Measurements from ENCODE around the gene DYRK1A.
"Not testable (repeated sequence)": the region's sequence is repeated elsewhere in the genome, so short reads cannot be mapped to it uniquely, and the experiment has no call there.

The DYRK1A gene

DNA sequence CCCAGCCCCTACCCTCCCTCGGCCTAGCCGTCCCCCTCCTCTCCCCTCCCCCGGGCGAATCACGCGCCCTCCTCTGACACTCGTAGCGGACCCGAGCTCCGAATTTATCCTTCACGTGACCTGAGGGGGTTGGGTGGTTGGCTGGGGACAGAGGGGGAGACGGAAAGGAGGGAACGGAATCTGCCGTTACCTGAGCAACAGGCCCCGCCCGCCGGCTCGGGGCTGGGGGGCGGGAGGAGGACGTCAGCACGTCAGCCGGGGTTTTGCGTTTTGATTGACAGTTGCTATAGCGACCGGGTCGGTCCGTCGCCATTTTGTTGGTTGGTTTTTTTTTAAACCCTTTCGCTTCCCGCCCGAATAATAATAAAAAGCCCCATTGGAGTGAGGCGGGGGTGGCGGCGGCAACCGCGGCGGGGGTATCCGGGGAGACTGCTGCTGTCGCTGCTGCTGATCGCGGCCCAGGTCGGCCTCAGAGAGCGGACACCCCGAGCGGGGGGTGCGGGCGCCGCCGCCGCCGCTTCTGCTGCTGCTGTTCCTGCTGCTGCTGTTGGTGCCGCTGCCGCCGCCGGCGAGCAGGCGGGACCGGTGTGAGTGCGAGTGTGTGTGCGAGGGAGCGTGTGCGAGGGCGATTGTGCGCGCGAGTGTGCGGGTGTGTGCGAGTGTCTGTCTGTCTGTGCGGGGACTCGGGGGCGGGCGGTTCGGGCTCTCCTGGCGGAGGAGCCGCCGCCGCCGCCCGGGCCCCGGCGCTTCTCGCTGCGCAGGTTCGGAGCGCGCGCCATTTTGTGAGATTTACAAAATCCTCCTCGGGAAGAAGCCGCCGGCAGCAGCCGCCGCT lies at the start of gene DYRK1A:
TSS of gene DYRK1A (plus strand) at position 292 of the 835 bp plus-strand sequence. CDS start 53,602 bp downstream, outside the sequence.
- DNase-seq, result peak; percentile 97

DNA sequence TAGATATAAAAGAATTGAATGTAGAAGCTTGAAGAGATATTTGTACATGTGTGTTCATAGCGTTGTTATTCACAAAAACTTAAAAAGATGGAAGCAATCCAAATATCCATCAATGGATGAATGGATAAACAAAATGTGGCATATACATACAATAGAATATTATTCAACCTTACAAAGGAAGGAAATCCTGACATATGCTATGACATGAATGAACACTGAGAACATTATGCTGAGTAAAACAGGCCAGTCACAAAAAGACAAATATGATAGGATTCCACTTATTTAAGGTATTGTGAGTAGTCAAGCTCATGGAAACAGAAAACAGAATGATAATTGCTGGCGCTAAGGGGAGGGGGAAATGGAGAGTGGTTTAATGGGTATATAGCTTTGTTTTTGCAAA lies 47.0 kb upstream of the DYRK1A start:
- DNase-seq, result no peak

DNA sequence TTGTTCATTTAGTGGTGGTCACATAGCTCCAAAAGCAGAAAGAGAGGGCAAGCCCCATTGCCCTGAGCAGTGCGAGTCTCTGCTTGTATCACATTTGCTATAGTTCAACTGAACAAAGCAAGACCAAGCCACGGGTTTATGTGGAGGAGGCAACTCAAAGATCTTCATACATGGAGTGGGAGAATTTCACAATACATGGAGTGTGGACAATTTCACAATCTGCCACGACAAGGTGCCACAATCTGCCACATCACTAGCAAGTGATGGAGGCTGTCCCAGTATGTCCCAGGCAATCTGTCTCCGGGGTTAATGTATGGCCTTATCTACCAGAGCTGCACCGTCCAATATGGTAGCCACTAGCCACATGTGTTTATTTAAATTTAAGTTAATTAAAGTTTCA lies 44.5 kb upstream of the DYRK1A start:
- DNase-seq, result no peak

DNA sequence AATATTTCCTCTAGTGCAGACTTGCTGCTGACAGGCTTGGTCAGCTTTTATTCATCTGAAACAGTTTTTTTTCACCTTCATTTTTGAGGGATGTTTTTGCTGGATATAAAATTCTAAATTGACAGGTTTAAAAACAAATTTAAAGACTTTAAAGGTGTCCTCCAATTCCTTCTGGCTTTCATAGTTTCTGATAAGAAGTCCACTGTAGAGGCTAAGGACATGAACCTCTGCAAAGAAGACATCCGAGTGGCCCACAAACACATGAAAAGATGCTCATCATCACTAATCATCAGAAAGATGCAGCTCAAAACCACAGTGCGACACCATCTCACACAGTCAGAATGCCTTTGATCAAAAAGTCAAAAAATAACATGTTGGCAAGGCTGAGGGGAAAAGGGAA lies 42.0 kb upstream of the DYRK1A start:
- DNase-seq, result no peak

DNA sequence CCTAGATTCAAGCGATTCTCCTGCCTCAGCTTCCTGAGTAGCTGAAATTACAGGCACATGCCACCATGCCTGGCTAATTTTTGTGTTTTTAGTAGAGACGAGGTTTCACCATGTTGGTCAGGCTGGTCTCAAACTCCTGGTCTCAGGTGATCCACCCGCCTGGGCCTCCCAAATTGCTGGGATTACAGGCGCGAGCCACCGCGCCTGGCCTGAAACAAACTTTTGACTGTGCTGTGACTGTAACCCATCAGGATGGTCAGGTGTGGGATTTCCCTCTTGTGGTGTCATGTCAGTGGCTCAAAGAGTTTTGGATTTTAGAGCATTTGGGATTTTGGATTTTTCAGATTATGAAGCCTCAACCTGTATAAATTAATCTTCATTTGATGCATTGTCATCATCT lies 38.4 kb upstream of the DYRK1A start:
- not testable (repeated sequence) for DNase-seq

DNA sequence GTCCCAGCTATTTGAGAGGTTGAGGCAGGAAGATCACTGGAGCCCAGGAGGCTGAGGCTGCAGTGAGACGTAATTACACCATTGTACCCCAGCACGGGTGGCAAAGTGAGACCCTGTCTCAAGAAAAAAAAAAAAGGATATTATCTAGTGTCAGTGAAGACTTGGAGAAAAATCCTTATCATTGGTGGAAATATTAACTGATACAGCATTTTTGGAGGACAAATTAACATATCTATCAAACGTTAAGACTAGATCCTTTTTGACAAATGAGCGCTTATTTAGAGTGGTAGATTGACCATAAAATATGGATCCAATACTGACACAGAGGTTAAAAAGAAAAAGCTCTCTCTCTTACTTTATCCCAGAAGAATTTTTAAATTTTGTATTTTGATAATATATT lies 35.2 kb upstream of the DYRK1A start:
- DNase-seq, result no peak

DNA sequence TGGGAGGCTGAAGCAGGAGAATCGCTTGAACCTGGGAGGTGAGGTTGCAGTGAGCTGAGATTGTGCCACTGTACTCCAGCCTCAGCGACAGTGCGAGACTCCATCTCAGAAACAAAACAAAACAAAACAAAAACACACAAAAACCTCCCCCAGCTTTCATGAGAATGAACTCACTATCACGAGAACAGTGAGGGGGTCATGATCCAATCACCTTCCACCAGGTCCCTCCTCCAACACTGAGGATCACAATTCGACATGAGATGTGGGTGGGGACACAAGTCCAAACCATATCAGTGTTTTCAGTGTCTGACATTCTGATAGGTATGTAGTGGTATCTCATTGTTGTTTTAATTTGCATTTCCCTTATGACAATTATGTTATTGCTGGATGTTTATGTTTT lies 31.5 kb upstream of the DYRK1A start:
- DNase-seq, result no peak

DNA sequence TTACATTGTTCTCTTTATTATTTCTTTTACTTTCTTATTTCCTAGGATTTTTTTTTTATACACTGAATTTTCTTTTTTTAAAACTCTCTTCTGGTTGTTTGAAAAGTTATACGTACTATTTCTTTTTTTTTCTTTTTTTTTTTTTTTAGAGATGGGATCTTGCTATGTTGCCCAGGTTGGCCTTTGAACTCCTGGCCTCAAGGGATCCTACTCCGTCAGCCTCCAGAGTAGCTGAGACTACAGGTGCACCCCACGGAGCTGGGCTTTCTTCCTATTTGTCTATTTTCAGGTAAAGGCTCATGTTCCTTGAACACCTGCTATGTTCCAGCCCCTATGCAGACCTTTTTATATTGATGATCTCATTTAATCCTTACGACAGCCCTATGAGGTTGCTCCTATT lies 29.4 kb upstream of the DYRK1A start:
- no peak for DNase-seq

DNA sequence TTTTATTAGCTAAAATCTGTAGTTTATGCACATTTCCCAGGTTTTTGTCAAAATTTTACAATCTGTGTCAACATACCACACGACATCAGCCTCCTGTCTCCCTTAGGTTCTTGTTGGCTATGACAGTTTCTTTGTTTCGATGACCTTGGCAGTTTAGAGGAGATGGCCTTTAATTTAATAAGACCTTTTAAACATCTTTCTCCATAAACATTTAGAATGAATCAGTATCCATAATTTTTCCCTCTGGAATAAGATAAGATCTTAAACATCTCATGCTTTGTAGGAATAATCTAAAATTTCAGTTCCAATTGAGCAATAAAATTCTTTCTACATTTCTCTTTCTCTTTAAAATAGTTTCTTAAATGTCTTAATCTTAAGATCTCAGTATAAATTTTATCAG lies 28.7 kb upstream of the DYRK1A start:
- no peak for DNase-seq

DNA sequence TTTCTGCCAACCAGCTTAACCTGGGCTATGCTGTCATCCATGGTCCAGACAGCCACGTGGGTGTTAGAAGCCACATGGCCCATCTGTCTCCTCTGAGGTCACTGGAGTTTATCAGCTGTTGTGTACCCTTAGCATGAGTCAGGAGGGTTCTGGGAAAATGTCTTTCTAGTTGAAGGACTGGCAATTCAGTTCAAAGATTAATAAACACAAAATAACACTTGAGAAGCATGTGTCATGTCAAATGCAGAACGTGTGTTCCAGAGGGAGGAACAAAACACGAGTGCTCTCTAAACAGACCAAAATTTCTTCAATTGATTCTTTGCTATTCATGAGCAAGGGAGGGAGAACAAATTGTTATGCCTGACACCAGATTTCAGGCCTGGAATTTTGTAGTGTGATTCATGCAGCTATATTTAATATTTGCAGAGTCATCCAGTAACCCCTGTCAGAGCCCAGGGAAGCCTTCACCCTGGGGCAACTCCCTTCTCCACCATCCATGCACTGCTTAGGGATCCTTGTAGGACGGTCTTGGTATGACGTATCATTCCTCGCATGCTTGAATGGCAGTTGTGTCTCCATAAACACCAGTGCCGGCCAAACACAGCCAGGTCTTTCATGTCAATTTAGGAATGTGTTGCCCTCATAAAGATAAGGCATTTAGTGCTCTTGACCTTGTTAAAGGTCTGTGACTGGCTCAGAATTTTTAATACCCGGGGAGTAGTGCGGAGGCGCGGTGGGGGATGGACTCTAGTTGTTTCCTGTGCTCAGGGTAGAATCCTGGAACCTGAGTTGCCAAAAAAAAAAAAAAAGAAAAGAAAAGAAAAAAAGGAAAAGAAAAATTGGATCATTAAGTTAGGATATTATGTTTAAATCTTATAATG lies 27.7 kb upstream of the DYRK1A start:
- DNase-seq, result peak; percentile 90

DNA sequence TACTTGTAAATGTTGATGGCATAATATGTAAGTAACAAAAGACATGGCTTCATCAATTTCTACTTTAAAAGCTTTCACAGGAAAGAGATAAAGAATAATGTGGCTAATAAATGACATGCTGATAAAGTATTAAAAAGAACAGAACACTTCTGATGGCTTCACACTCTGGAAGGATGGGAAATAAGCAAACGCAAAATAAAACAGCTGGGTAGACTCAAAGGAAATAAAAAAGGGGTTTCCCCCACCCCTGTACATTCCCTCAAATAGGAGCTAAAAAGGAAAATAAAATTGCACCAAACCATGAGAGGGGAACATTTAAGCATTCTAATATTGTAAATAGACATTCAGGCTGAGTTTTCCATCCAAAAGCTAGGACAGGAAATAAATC lies 27.0 kb upstream of the DYRK1A start:
- DNase-seq, result no peak

DNA sequence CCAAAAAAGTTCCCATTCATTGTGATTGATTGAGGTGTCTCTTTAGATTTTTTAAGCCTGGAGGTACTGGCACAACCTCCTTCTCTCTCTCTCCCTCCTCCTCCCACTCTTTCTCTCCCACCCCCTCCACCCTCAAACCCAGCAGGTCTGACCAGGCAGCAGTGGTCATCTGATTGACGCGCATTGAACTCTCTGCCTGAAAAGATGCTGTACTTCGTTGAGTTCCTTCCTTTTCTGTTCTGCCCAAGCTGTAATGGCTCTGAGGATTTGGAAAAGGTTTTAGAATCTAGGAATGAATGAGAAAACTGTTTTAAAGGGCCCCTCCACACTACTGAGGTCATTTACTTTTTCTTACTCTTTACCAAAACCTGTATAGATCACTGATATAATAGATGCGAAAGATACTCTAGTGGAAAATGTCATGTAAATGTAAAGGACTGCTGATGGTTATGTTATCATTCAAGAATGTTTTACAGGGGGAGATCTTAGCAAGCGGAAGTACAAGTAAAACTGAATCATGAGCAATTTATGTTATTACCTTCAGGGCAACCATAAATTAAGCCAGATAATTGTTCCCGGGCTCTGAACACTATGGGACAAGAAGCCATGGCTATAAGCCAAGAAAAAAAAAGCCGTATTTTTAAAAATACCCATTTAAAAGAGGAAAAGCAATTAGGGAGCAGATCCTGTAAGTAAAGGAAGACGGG lies 25.2 kb upstream of the DYRK1A start:
- no peak for DNase-seq

DNA sequence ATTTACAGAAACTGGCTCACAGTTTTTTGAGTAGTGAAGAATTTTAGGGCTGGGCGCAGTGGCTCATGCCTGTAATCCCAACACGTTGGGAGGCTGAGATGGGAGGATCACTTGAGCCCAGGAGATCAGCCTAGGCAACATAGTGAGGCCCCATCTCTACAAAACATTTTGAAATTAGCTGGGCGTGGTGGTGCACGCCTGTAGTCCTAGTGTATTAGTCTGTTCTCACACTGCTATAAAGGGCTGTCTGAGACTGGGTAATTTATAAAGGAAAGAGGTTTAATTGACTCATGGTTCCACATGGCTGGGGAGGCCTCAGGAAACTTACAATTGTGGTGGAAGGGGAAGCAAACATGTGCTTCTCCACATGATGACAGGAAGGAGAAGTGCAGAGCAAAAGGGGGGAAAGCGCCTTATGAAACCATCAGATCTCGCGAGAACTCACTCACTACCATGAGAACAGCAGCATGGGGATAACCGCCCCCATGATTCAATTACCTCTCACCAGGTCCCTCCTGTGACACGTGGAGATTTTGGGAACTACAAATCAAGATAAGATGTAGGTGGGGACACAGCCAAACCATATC lies 24.4 kb upstream of the DYRK1A start:
- no peak for DNase-seq

DNA sequence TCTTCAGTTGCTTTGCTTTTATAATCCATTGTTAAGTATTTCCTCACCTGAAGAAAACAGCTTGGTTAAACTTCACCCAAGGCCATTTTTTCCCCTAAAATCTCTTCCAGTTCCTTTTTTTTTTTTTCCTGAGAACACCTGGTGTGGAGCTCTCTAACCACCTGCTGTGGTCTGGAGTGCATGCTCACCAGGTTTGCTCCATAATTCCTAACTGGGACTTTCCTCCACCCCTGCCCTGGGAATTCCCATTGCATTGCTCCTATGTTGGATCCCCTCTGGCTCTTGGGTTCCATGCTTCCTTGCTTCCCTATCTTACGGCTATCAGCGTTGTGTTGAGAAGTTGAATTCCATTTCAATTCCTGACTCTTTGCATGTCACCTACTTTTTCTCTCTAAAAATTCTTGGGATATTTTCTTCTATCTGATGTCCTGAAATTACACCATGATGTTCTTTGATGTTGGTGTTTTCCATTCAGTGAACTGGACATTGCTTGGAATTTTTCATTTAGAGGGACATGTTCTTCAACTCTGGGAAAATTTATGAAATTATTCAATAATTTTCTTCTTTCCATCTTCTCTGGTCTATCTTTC lies 19.6 kb upstream of the DYRK1A start:
- no peak for DNase-seq

DNA sequence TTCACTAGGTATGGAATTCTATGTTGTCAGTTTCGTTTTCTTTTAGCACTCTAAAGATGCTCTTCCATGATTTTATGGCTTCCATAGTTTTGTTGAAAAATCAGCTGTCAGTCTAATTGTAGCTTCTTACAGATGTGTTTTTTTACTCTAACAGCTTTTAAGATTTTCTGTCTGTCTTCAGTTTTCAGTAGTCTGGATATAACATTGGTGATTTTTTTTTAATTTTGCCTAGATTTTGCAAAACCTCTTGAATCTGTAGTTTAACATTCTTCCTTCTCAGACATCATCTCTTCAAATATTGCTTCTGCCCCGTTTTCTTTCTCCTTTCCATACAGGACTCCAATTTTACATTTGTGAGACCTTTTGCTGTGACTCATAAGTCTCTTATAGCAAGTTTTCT lies 17.9 kb upstream of the DYRK1A start:
- no peak for DNase-seq

DNA sequence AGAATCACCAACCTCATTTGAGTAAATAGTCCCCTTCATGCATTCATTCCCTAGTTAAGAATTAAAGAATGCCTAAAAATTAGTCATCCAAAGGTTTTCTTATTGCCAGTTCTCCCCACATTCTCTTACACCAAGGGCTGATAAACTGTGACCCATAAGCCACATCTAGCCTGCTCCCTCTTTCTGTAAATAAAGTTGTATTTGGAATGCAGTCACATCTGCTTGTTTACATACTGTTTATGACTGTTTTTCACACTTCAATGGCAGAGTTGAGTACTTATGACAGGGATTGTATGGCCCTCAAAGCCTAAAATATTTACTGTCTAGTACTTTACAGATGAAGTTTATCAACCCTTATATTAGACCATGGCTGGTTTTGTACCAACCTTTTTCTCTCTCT lies 16.1 kb upstream of the DYRK1A start:
- no peak for DNase-seq

DNA sequence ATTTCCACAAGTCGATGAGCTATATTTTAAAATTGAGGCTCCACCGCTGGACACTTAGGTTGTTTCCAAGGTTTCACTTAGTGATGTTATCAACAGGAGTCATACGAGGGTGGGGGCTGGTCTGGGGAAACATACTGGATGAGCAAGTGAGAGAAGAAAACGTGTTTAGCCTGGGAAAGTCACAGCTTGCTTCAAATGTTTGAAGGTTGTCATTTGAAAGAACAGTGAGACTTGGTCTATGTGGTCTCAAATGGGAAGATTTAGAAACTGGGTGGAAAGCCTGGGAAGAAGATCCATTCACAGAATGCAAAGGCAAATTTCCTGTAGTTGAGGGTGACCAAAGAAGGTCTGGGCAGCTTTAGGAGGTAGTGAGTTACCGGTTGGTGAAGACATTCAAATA lies 9.9 kb upstream of the DYRK1A start:
- DNase-seq, result no peak

DNA sequence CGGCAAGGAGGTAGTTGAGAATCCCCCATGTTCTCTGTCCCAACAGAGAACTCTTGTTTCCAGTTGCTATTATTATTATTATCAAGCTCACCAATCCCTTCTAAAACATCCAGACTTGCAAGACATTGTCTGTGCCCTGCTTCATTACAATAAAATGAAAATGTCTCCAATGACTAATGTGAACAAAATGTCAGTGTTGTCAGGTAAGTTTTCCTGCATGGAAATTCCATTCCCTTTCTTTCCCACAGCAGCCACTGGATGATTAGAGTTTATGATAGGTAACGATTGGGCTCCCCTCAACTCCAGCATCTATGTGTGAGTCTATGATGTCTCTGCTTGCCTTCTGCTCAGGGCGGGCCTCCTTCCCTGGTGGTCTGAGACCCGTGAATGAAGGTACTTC lies 8.9 kb upstream of the DYRK1A start:
- DNase-seq, result peak; percentile 18

DNA sequence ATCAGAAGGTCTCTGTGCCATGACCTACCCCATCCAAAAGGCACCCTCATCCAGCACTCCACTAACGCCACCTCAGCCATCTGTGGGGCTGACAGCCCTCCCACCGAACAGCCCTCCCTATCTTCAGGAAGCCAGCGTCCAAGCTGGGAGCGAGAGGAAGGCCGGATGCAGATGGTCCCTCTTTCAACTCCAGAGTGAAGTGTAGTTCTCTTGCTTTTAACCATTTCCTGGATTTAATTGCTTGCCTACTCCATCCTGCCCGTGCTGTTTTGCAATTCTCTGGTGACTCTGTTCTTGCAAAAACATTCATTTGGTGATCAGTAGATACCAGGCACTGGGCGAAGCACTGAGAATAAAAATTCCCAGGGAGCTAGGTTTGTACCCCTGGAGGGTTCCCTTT lies 8.2 kb upstream of the DYRK1A start:
- no peak for DNase-seq

DNA sequence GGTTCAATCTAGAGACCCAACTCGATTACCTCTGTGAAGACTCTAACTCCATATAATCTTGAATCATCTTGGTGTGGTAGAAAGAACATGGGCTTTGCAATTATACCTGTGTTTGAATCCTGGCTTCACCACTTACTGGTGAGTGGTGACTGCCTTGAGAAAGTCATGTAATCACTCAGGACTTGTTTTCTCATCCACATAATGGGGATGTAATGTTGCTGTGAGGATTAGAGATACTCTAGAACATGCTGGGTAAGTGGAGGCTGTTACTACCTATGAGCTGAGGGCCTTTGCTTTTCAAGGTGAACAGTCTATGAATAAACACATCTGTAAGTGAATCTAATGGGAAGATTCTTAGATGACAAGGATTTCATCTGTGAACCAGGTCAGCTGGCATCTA lies 2.6 kb upstream of the DYRK1A start:
- no peak for DNase-seq

DNA sequence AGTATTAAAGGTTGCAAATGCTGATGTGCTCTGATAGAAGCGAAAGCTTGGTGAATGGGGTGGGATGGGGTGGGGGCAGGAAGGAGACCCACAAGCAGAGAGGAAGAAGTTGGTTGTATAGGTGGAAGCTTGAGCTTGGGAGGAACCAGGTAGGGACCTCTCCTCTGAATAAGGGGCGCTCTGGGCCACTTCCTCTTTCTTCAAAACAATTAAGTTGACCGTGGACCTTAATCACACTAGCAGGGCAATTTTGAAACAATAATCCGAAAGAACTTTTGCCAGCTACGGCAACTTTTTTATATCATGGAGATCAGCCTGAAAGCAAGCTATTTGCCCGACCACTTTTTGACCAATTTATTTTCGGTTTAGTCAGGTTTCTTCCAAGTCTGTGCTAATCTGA lies 1.9 kb upstream of the DYRK1A start:
- no peak for DNase-seq

All from kidney glomerular epithelial cell (primary cell).